Trophoblast cell (in vitro differentiated cells and primary cell): ENCODE data around the gene SMIM14.
"Not testable (repeated sequence)": the region's sequence is repeated elsewhere in the genome, so short reads cannot be mapped to it uniquely, and the experiment has no call there.

Experiments used
- DNase-seq, 2 donors: peaks; one replicate each; pipeline ENCODE4 v3.0.0-alpha.2; 2016
- H2AFZ ChIP-seq: 2 replicates; pipeline ENCODE4 v1.6.1; 2013; ENCODE audit warnings: low read length, moderate library complexity, mild to moderate bottlenecking; ENCODE audit not compliant: insufficient read depth, poor library complexity
- H2AK5ac ChIP-seq: 2 replicates; pipeline ENCODE4 v1.6.1; 2013; ENCODE audit warnings: mild to moderate bottlenecking, low read length
- H2BK120ac ChIP-seq: 2 replicates; pipeline ENCODE4 v1.6.1; 2013; ENCODE audit warnings: low read length, mild to moderate bottlenecking, moderate library complexity; ENCODE audit not compliant: insufficient read depth, poor library complexity
- H2BK12ac ChIP-seq: 2 replicates; pipeline ENCODE4 v1.6.1; 2013; ENCODE audit warnings: mild to moderate bottlenecking, low read length, moderate library complexity
- H2BK5ac ChIP-seq: 2 replicates; pipeline ENCODE4 v1.6.1; 2013; ENCODE audit warnings: low read length, low read depth, moderate library complexity, mild to moderate bottlenecking; ENCODE audit not compliant: poor library complexity
- H3K14ac ChIP-seq: 2 replicates; pipeline ENCODE4 v1.6.1; 2013; ENCODE audit warnings: mild to moderate bottlenecking, low read length
- H3K18ac ChIP-seq: 2 replicates; pipeline ENCODE4 v1.6.1; 2013; ENCODE audit warnings: mild to moderate bottlenecking, low read length
- H3K23ac ChIP-seq: 2 replicates; pipeline ENCODE4 v1.6.1; 2013; ENCODE audit warnings: low read length
- H3K27ac ChIP-seq: 2 replicates; pipeline ENCODE4 v1.5.1; 2013; ENCODE audit warnings: low read depth, mild to moderate bottlenecking, inconsistent platforms, low read length, moderate library complexity
- H3K27me3 ChIP-seq: 2 replicates; pipeline ENCODE4 v1.6.1; 2013; ENCODE audit warnings: inconsistent platforms, mild to moderate bottlenecking, low read length, moderate library complexity; ENCODE audit not compliant: insufficient read depth
- H3K36me3 ChIP-seq, 2 experiments: 1 replicate in 1 of 2; 2 replicates in 1 of 2; pipeline ENCODE4 v1.6.1; 2013; ENCODE audit warnings: low read length in 2 of 2, mild to moderate bottlenecking in 2 of 2, moderate library complexity in 1 of 2; ENCODE audit not compliant: insufficient read depth in 2 of 2, control insufficient read depth in 1 of 2
- H3K4ac ChIP-seq: 2 replicates; pipeline ENCODE4 v1.6.1; 2013; ENCODE audit warnings: low read depth, mild to moderate bottlenecking, low read length, moderate library complexity
- H3K4me1 ChIP-seq, 2 experiments: 1 replicate in 1 of 2; 2 replicates in 1 of 2; pipeline ENCODE4 v1.6.1; 2013; ENCODE audit warnings: low read length in 2 of 2, mild to moderate bottlenecking in 2 of 2, moderate library complexity in 1 of 2; ENCODE audit not compliant: insufficient read depth in 2 of 2, control insufficient read depth in 1 of 2
- H3K4me2 ChIP-seq: 2 replicates; pipeline ENCODE4 v1.6.1; 2013; ENCODE audit warnings: inconsistent platforms, mild to moderate bottlenecking, low read length, moderate library complexity
- H3K4me3 ChIP-seq: 2 replicates; pipeline ENCODE4 v1.5.1; 2013; ENCODE audit warnings: mild to moderate bottlenecking, low read depth, low read length, inconsistent platforms
- H3K79me1 ChIP-seq: one replicate; pipeline ENCODE4 v1.6.1; 2013; ENCODE audit warnings: low read length
- H3K79me2 ChIP-seq: 2 replicates; pipeline ENCODE4 v1.6.1; 2013; ENCODE audit warnings: low read length, mild to moderate bottlenecking; ENCODE audit not compliant: control insufficient read depth, insufficient read depth, poor library complexity
- H3K9ac ChIP-seq: 2 replicates; pipeline ENCODE4 v1.6.1; 2013; ENCODE audit warnings: mild to moderate bottlenecking, low read length
- H3K9me3 ChIP-seq: 2 replicates; pipeline ENCODE4 v1.6.1; 2013; ENCODE audit warnings: low read depth, mild to moderate bottlenecking, control low read depth, inconsistent platforms, low read length; ENCODE audit not compliant: insufficient read depth
- H4K12ac ChIP-seq: 2 replicates; pipeline ENCODE4 v1.6.1; 2013; ENCODE audit warnings: low read depth, mild to moderate bottlenecking, low read length, moderate library complexity
- H4K8ac ChIP-seq: 2 replicates; pipeline ENCODE4 v1.6.1; 2013; ENCODE audit warnings: low read depth, mild to moderate bottlenecking, low read length, moderate library complexity
- H4K91ac ChIP-seq: one replicate; pipeline ENCODE4 v1.6.1; 2013; ENCODE audit warnings: low read depth, mild to moderate bottlenecking, low read length, moderate library complexity
- WGBS: extraction: QIAGEN DNeasy Blood & Tissue Kit; methylation state at CpG from one replicate; pipeline ENCODE4 v1.1.7; 2013; ENCODE audit warnings: missing lambda C conversion rate; ENCODE audit not compliant: insufficient read length, insufficient coverage; ENCODE audit errors: extremely low coverage; 5-methylcytosine and 5-hydroxymethylcytosine counted together

The SMIM14 gene

DNA sequence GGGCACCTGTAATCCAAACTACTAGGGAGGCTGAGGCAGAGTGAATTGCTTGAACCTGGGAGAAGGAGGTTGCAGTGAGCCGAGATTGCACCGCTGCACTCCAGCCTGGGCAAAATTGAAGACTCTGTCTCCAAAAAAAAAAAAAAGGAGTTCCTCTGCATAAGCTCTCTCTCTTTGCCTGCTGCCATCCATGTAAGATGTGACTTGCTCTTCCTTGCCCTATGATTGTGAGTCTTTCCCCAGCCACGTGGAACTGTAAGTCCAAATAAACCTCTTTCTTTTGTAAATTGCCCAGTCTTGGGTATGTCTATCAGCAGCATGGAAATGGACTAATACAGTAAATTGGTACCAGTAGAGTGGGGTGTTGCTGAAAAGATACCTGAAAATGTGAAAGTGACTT is 106.4 kb downstream of the SMIM14 start:
- WGBS = no CpG with 5 or more reads among the region's 3 CpGs
- H3K27ac ChIP-seq, H2BK120ac ChIP-seq, H3K4me2 ChIP-seq, H4K91ac ChIP-seq, H3K9ac ChIP-seq, H2AK5ac ChIP-seq, H3K79me2 ChIP-seq, H3K27me3 ChIP-seq, H2AFZ ChIP-seq, H3K79me1 ChIP-seq, H4K12ac ChIP-seq, H2BK12ac ChIP-seq, H3K18ac ChIP-seq, DNase-seq, H3K4ac ChIP-seq, H3K4me1 ChIP-seq, H4K8ac ChIP-seq, H3K23ac ChIP-seq, H3K4me3 ChIP-seq, H2BK5ac ChIP-seq, H3K14ac ChIP-seq: not testable (repeated sequence)
- Histone ChIP-seq H3K36me3 (peaks cover 13 to 24% of the 10 kb centered on the region in 2 experiments), H3K9me3 (peaks cover 16% of the 10 kb centered on the region)

GRCh38 chr4:39530682-39531081 is 108.0 kb downstream of the SMIM14 start:
- peaks cover 0 to 2% of the 10 kb centered on the region in 2 experiments for H3K4me1 ChIP-seq
- no peaks in the 10 kb centered on the region for H3K27me3 ChIP-seq
- no peak overlapping the region for H4K12ac ChIP-seq
- H2BK12ac ChIP-seq = no peak overlapping the region
- no peak overlapping the region for H3K9ac ChIP-seq
- H4K91ac ChIP-seq = no peak overlapping the region
- peaks cover 13 to 22% of the 10 kb centered on the region in 2 experiments for H3K36me3 ChIP-seq
- no peak overlapping the region for H2BK5ac ChIP-seq
- peaks cover 15% of the 10 kb centered on the region for H3K79me1 ChIP-seq
- H3K4me3 ChIP-seq = no peak overlapping the region
- no peak overlapping the region for H2AK5ac ChIP-seq
- no peak overlapping the region for H3K18ac ChIP-seq
- WGBS = no CpG with 5 or more reads among the region's 3 CpGs
- no peak overlapping the region for H3K23ac ChIP-seq
- no peak overlapping the region for H2AFZ ChIP-seq
- no peak overlapping the region for H3K27ac ChIP-seq
- peaks cover 16% of the 10 kb centered on the region for H3K9me3 ChIP-seq
- no peak overlapping the region for H2BK120ac ChIP-seq
- no peak overlapping the region for H3K4me2 ChIP-seq
- peaks cover 13% of the 10 kb centered on the region for H3K79me2 ChIP-seq
- no peak for DNase-seq
- H3K14ac ChIP-seq = no peak overlapping the region
- H3K4ac ChIP-seq = no peak overlapping the region
- H4K8ac ChIP-seq = no peak overlapping the region

DNA sequence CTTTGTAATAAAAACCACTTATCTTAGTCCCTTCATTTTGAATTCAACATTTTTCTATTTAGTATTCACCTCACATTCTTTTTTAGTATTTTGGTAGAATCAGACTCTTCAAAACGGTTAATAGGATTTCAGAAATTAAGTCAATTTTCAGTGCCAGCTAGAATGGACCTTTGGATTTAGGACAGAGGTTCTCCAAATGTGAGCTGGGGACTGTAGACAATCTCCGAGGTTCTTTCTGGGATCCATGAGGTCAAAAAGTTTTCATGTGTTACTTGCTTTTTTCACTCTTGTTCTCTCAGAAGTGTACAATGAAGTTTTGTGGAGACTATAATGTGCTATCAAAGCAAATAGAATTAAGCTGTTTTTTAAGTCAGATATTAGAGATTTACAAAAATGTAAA is 109.1 kb downstream of the SMIM14 start:
- WGBS = no CpG with 5 or more reads among the region's 2 CpGs
- H3K4ac ChIP-seq = no peak overlapping the region
- H3K23ac ChIP-seq = no peak overlapping the region
- no peak overlapping the region for H2BK12ac ChIP-seq
- H3K36me3 ChIP-seq = peaks cover 12 to 20% of the 10 kb centered on the region in 2 experiments
- H3K9me3 ChIP-seq = peaks cover 16% of the 10 kb centered on the region
- H3K79me1 ChIP-seq = peaks cover 15% of the 10 kb centered on the region
- H3K27me3 ChIP-seq = no peaks in the 10 kb centered on the region
- no peak for DNase-seq
- no peak overlapping the region for H4K12ac ChIP-seq
- no peak overlapping the region for H4K8ac ChIP-seq
- H3K4me3 ChIP-seq = no peak overlapping the region
- no peak overlapping the region for H3K18ac ChIP-seq
- H2BK5ac ChIP-seq = no peak overlapping the region
- H3K9ac ChIP-seq = no peak overlapping the region
- no peak overlapping the region for H3K14ac ChIP-seq
- peaks cover 14% of the 10 kb centered on the region for H3K79me2 ChIP-seq
- H2AFZ ChIP-seq = no peak overlapping the region
- no peak overlapping the region for H4K91ac ChIP-seq
- no peak overlapping the region for H2AK5ac ChIP-seq
- peaks cover 0 to 2% of the 10 kb centered on the region in 2 experiments for H3K4me1 ChIP-seq
- no peak overlapping the region for H2BK120ac ChIP-seq
- no peak overlapping the region for H3K27ac ChIP-seq
- H3K4me2 ChIP-seq = no peak overlapping the region

- H3K4me2 ChIP-seq = peak overlapping the region; percentile 73
- no CpG with 5 or more reads among the region's 21 CpGs for WGBS
Measured at GRCh38 chr4:39528061-39528465, 110.6 kb downstream of the SMIM14 start.

More at GRCh38 chr4:39528061-39528465, 110.6 kb downstream of the SMIM14 start:
- Histone ChIP-seq H4K8ac (peak overlapping the region; percentile 80), H2BK12ac (no peak overlapping the region), H4K91ac (peak overlapping the region; percentile 78), H3K27me3 (no peaks in the 10 kb centered on the region), H4K12ac (peak overlapping the region; percentile 81), H2BK120ac (peak overlapping the region; percentile 63), H3K79me1 (peaks cover 15% of the 10 kb centered on the region), H2AK5ac (peak overlapping the region; percentile 38), H2AFZ (peak overlapping the region; percentile 74), H3K36me3 (peaks cover 8 to 10% of the 10 kb centered on the region in 2 experiments), H3K27ac (peak overlapping the region; percentile 95), H3K4me1 (peaks cover 0 to 2% of the 10 kb centered on the region in 2 experiments), H3K79me2 (peaks cover 16% of the 10 kb centered on the region), H3K4me3 (peak overlapping the region; percentile 99), H3K9ac (peak overlapping the region; percentile 71), H3K4ac (peak overlapping the region; percentile 65), H3K23ac (no peak overlapping the region), H2BK5ac (peak overlapping the region; percentile 35), H3K9me3 (peaks cover 11% of the 10 kb centered on the region), H3K18ac (peak overlapping the region; percentile 56), H3K14ac (peak overlapping the region; percentile 79)
- peak in 1 of 2 donors; percentile 96 for DNase-seq
